Measurements from ENCODE around the gene SLC17A6.

SLC17A6 gene

DNA sequence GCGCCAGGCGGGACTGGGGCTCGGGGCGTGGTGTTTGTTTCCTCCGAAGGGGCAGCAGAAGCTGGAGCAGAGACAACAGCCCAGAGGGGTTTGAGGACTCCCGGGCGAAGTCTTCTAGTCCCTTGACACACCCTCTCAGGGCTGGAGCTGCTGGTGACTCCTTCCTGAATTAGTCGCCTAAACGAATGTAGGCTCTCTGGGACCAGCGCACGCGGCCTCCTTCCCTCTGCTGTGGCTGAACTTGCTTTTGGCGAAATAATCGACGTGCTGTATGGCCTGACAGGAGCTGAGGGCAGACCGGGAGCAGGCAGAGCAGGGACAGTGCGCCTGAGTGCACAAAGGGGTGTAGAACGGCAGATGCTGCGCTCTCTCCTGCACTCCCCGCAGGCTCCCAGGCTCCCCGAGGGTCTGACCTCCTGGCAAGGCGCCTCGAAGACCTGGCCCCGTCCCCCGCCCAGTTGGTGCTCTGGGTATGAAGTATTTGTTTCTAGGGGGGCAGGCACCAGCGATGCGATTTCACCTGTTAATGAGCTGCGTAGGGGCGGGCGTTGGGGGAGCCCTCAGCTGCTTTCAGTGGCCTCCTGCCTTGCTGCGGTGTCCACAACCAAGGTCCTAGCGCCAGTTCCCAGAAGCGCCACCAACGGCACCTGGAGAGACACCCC is 5.3 kb downstream of the SLC17A6 start:
- DNase-seq (ENCODE audit: low spot score): peak; percentile 17
- TF ChIP-seq, protein P1, sequence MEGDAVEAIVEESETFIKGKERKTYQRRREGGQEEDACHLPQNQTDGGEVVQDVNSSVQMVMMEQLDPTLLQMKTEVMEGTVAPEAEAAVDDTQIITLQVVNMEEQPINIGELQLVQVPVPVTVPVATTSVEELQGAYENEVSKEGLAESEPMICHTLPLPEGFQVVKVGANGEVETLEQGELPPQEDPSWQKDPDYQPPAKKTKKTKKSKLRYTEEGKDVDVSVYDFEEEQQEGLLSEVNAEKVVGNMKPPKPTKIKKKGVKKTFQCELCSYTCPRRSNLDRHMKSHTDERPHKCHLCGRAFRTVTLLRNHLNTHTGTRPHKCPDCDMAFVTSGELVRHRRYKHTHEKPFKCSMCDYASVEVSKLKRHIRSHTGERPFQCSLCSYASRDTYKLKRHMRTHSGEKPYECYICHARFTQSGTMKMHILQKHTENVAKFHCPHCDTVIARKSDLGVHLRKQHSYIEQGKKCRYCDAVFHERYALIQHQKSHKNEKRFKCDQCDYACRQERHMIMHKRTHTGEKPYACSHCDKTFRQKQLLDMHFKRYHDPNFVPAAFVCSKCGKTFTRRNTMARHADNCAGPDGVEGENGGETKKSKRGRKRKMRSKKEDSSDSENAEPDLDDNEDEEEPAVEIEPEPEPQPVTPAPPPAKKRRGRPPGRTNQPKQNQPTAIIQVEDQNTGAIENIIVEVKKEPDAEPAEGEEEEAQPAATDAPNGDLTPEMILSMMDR (IDR thresholded peaks at IDR 0.05; ENCODE audit: borderline replicate concordance, control extremely low read depth, extremely low read depth, insufficient read depth, missing control alignments): no peak
- in situ Hi-C loops (cut with MboI; ENCODE audit: low sequenced_read_pairs, unreplicated experiment): loop anchor here (25.0 kb wide), 1 partner anchor 194 kb away; no protein-coding TSS in a partner anchor

DNA sequence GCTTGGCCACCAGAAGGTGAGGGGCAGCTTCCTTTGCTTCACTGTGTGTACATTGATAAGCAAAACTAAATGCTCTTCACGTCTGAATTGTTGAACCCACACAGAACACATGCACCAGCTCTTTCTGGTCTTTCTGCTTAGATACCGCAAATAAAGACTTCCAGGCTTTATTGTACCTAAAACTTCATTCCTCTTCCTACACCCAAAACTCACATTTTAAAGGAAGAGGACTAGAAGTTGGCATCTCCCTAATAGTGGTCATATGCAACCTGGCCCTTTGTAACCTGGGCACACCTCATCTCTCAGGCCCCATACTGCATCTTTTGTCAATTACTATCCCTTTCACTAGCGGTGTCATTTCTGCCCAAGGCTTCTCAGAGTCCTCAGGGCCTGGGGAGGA is 5.9 kb downstream of the SLC17A6 start:
- in situ Hi-C loops (cut with MboI; ENCODE audit: low sequenced_read_pairs, unreplicated experiment): loop anchor here (25.0 kb wide), 1 partner anchor 193 kb away; no protein-coding TSS in a partner anchor
- peak; percentile 12 for DNase-seq (ENCODE audit: low spot score)

DNA sequence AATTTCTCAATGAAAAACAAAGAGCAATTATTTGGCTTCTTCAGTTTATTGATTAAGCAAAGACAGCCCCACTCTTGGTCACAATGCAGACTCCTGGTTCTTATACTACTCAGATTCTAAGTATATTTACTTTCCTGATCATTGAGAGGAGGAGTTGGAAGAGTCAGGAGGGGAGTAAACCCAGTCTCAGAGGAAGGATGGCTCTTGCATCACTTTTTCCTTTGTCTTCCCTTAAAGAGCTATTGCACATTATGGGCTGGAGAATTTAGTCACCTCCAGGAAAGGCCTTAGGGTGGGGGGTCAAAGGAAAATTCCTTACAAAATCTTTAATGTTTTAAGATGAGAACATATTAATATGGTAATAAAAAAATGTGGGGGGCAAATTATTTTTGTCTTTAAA is 8.1 kb downstream of the SLC17A6 start:
- TF ChIP-seq, protein P1 (IDR thresholded peaks at IDR 0.05; ENCODE audit: borderline replicate concordance, control extremely low read depth, extremely low read depth, insufficient read depth, missing control alignments): no peak
- no peak for DNase-seq (ENCODE audit: low spot score)
- in situ Hi-C loops (cut with MboI; ENCODE audit: low sequenced_read_pairs, unreplicated experiment): loop anchor here (25.0 kb wide), 1 partner anchor 191 kb away; no protein-coding TSS in a partner anchor

More for the DNA sequence above, 5.9 kb downstream of the SLC17A6 start:
- TF ChIP-seq, protein P1 (IDR thresholded peaks at IDR 0.05; ENCODE audit: borderline replicate concordance, control extremely low read depth, extremely low read depth, insufficient read depth, missing control alignments): no peak

DNA sequence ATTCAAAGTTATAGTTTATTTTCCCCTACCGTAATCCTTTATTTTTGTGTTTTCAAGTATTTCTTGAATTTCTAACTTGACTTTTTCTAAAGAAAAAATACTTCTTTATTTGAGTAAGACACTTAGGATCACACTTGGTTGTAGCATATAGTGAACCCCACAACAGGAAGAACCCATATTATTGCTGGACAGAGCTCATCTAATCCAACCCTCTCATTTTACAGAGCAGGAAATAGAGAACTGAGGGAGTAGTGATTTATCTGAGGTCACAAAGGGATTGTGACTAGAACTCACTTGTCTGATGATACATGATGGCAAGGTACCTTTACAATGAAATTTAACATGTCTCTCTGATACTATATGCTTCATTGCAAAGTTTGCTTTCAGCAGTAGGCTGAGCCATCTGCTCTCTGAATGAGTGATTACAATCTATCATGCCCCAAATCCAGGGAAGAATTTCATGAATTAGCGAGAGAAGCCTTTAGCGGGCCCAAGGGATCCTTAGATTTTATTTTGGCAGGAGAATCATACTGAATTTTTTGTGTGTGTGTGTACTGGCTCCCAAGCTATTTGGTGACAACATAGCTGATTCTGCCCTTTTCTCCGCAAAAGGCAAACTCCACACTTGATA is 9.8 kb downstream of the SLC17A6 start:
- TF ChIP-seq, protein P1 (IDR thresholded peaks at IDR 0.05; ENCODE audit: borderline replicate concordance, control extremely low read depth, extremely low read depth, insufficient read depth, missing control alignments): no peak
- in situ Hi-C loops (cut with MboI; ENCODE audit: low sequenced_read_pairs, unreplicated experiment): loop anchor here (25.0 kb wide), 1 partner anchor 189 kb away; no protein-coding TSS in a partner anchor
- no peak for DNase-seq (ENCODE audit: low spot score)

DNA sequence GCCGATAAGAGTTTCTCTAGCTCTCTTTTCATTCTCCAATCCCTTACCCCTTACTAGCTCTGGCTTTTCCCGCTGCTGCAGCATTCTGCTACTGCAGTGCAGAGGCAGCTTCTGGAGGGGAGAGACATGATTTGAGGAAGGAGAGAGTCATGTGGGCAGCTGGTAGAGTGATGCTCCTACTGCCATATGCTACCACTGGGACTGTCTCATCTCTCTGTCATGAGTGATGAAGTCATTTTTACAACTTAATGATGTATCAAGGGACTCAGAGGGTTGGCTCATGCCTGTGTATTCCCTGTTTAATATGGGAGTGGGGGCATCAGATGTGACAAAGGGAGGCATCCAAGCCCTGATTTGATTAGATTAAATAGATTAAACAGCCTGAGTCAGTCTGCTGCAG is 11.3 kb downstream of the SLC17A6 start:
- TF ChIP-seq, protein P1 (IDR thresholded peaks at IDR 0.05; ENCODE audit: borderline replicate concordance, control extremely low read depth, extremely low read depth, insufficient read depth, missing control alignments): no peak
- in situ Hi-C loops (cut with MboI; ENCODE audit: low sequenced_read_pairs, unreplicated experiment): loop anchor here (25.0 kb wide), 1 partner anchor 188 kb away; no protein-coding TSS in a partner anchor
- DNase-seq (ENCODE audit: low spot score): no peak

DNA sequence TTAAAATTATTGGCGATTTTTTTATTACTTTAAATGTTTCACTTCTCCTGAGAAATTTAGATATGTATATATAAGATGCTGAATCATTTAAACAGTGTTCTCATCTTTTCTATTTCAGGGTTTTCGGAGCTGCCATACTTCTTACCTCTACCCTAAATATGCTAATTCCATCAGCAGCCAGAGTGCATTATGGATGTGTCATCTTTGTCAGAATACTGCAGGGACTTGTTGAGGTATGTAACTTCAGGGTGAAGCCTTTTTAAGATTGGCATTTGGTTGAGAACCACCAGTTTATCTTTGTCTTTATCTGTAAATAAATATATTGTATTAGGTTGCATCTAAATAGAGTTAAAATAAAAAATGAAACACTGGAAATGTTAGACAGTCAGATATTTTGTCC is 21.1 kb downstream of the SLC17A6 start:
- in situ Hi-C loops (cut with MboI; ENCODE audit: low sequenced_read_pairs, unreplicated experiment): no loop called here
- no peak for DNase-seq (ENCODE audit: low spot score)
- TF ChIP-seq, protein P1 (IDR thresholded peaks at IDR 0.05; ENCODE audit: borderline replicate concordance, control extremely low read depth, extremely low read depth, insufficient read depth, missing control alignments): no peak

Measured in GM13976 (cell line).